Smooth muscle cell (in vitro differentiated cells): ENCODE data around the gene GRB10. TPM values are rescaled to one million over a fixed set of nuclear protein-coding genes. Genes with fewer than 3 reads are reported as not detected.

ENCODE experiments used
- DNase-seq: peaks from one replicate; lab custom pipeline; 2025; ENCODE audit not compliant: unreplicated experiment; lab: John Stamatoyannopoulos, UW
- H2AFZ ChIP-seq: fragments of 200-600 bp; sonication (generic); 2 replicates; pipeline ENCODE4 v1.6.0; 2016; ENCODE audit warnings: antibody characterized with exemption, low read depth, mild to moderate bottlenecking
- H3F3A ChIP-seq: fragments of 200-600 bp; sonication (generic); 2 replicates; pipeline ENCODE4 v1.6.0; 2017; ENCODE audit warnings: antibody characterized with exemption, low read depth
- H3K27ac ChIP-seq: fragments of 200-600 bp; sonication (generic); 2 replicates; pipeline ENCODE4 v1.5.1; 2016; ENCODE audit warnings: low read depth, mild to moderate bottlenecking
- H3K27me3 ChIP-seq: fragments of 200-600 bp; sonication (generic); 2 replicates; pipeline ENCODE4 v1.6.1; 2016; ENCODE audit warnings: low read depth, mild to moderate bottlenecking
- H3K36me3 ChIP-seq: fragments of 200-600 bp; sonication (generic); 2 replicates; pipeline ENCODE4 v1.5.1; 2016; ENCODE audit warnings: low read depth
- H3K4me1 ChIP-seq: fragments of 200-600 bp; sonication (generic); 2 replicates; pipeline ENCODE4 v1.5.1; 2016; ENCODE audit warnings: low read depth
- H3K4me2 ChIP-seq: fragments of 200-600 bp; sonication (generic); 2 replicates; pipeline ENCODE4 v1.6.0; 2016; ENCODE audit warnings: mild to moderate bottlenecking
- H3K4me3 ChIP-seq: fragments of 200-600 bp; sonication (generic); 2 replicates; pipeline ENCODE4 v1.5.1; 2016; ENCODE audit warnings: mild to moderate bottlenecking
- H3K79me2 ChIP-seq: fragments of 200-600 bp; sonication (generic); 2 replicates; pipeline ENCODE4 v1.6.0; 2016; ENCODE audit warnings: low read depth, mild to moderate bottlenecking
- H3K9ac ChIP-seq: fragments of 200-600 bp; sonication (generic); 2 replicates; pipeline ENCODE4 v1.6.0; 2016; ENCODE audit warnings: low read depth
- H3K9me3 ChIP-seq: fragments of 200-600 bp; sonication (generic); replicated peaks from 2 replicates; pipeline ENCODE4 v1.5.1; 2016; ENCODE audit warnings: low read depth
- H4K20me1 ChIP-seq: fragments of 200-600 bp; sonication (generic); 2 replicates; pipeline ENCODE4 v1.6.0; 2016; ENCODE audit warnings: low read depth
- WGBS: methylation state at CpG from one replicate; pipeline ENCODE4 v1.1.7; 2016; ENCODE audit warnings: low lambda C conversion rate; 5-methylcytosine and 5-hydroxymethylcytosine counted together
- polyA plus RNA-seq: library from polyadenylated mRNA; unstranded; fragments of >200 nt; fragmentation: Nextera tagmentation; extraction: Ambion mirVana; gene quantifications from 2 replicates; pipeline ENCODE4 v1.2.1, GENCODE V29; 2016
- total RNA-seq: library from RNA; depleted of rRNA; stranded (reverse); fragments of >200 nt; gene quantifications from 2 replicates; pipeline ENCODE4 v1.2.3, GENCODE V29; 2014
- TF ChIP-seq, protein P1 (sequence below): fragments of 200-600 bp; sonication (generic); IDR thresholded peaks from 2 replicates; pipeline ENCODE4 v1.5.1; 2017; ENCODE audit warnings: borderline replicate concordance, mild to moderate bottlenecking, antibody characterized with exemption; ENCODE audit not compliant: insufficient read depth, poor library complexity, severe bottlenecking

Gene GRB10
- total and polyA plus RNA-seq, 2 experiments from 2014 or later = 18.0 to 20.1 TPM

DNA sequence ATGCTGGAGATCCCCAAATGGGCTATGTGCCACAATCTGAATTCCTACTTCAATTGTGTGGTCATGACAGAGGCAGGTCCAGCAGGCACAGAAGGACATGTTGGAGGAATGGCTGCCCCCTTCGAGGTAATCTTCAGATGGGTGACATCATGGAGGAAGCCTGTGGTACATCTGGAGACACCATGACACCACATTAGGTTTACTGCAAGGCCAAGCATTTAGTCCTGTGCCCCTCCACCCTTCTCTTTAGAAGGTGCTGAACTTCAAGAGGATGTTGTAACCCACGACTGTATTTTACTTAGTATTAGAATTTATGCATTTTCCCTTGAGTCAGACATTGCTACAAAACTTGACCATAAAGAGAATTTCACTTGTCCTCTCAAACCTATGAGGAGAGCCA lies 142.4 kb downstream of the GRB10 start:
- TF ChIP-seq, protein P1, sequence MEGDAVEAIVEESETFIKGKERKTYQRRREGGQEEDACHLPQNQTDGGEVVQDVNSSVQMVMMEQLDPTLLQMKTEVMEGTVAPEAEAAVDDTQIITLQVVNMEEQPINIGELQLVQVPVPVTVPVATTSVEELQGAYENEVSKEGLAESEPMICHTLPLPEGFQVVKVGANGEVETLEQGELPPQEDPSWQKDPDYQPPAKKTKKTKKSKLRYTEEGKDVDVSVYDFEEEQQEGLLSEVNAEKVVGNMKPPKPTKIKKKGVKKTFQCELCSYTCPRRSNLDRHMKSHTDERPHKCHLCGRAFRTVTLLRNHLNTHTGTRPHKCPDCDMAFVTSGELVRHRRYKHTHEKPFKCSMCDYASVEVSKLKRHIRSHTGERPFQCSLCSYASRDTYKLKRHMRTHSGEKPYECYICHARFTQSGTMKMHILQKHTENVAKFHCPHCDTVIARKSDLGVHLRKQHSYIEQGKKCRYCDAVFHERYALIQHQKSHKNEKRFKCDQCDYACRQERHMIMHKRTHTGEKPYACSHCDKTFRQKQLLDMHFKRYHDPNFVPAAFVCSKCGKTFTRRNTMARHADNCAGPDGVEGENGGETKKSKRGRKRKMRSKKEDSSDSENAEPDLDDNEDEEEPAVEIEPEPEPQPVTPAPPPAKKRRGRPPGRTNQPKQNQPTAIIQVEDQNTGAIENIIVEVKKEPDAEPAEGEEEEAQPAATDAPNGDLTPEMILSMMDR = no peak
- DNase-seq = no peak
- Histone ChIP-seq H3K4me2 (no peak overlapping the region), H4K20me1 (peaks cover 25% of the 10 kb centered on the region), H3K79me2 (peaks cover 30% of the 10 kb centered on the region), H3K4me3 (no peak overlapping the region), H3K27me3 (no peaks in the 10 kb centered on the region), H3K4me1 (no peaks in the 10 kb centered on the region), H3K36me3 (no peaks in the 10 kb centered on the region), H3F3A (no peaks in the 10 kb centered on the region), H2AFZ (no peak overlapping the region), H3K9ac (no peak overlapping the region), H3K27ac (no peak overlapping the region), H3K9me3 (no peaks in the 10 kb centered on the region)
- 93% methylated on average over 2 of the region's 2 CpGs for WGBS

DNA sequence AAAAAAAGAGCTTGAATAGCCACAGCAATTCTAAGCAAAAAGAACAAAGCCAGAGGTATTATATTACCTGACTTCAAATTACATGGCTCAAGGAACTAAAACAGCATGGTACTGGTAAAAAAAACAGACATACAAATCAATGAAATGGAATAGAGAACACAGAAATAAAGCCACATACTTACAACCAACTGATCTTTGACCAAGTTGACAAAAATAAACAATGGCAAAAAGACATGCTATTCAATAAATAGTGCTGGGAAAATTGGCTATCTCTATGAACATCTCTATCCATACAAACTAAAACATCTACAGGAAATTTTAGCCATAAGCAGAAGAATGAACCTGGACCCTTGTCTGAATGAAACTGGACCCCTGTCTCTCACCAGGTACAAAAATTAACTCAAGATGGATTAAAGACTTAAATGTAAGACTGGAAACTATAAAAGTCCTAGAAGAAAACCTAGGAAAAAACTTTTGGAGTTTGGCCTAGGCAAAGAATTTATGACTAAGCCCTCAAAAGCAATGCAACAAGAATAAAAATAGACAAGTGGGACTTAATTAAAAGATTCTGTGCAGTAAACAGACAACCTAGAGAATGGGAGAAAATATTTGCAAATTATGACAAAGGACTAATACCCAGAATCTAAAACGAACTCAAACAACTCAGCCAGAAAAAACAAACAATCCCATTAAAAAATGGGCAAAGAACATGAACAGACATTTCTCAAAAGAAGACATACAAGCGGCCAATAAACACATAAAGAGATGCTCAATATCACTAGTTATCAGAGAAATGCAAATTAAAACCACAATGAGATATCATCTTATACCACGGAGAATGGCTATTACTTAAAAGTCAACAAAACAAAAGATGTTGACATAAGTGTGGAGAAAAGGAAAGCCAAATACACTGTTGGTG lies 144.7 kb downstream of the GRB10 start:
- Histone ChIP-seq H4K20me1 (peaks cover 10% of the 10 kb centered on the region), H3K79me2 (peaks cover 48% of the 10 kb centered on the region)
- 96% methylated on average over 3 of the region's 3 CpGs for WGBS

GRCh38 chr7:50634378-50634777 lies 148.3 kb downstream of the GRB10 start:
- TF ChIP-seq, protein P1 = no peak

More for the DNA sequence above, 144.7 kb downstream of the GRB10 start:
- no peak for DNase-seq
- Histone ChIP-seq H3K36me3 (no peaks in the 10 kb centered on the region), H3K9me3 (no peaks in the 10 kb centered on the region), H3K9ac (no peak overlapping the region), H3K27ac (no peak overlapping the region), H2AFZ (no peak overlapping the region), H3F3A (no peaks in the 10 kb centered on the region), H3K27me3 (no peaks in the 10 kb centered on the region), H3K4me1 (no peaks in the 10 kb centered on the region), H3K4me2 (no peak overlapping the region), H3K4me3 (no peak overlapping the region)
- TF ChIP-seq, protein P1 = no peak

DNA sequence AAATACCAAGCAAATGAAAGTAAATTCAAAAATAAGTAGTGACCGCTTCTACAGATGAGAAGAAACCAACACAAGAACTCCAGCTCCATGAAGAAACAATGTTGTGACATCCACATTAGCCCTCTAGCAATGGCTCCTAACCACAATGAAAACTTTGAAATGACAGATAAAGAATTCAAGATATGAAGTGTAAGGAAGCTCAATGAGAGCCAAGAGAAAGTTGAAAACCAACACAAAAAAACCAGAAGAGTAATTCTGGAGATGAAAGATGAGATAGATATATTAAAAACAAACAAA lies 149.3 kb downstream of the GRB10 start:
- H4K20me1 ChIP-seq = peaks cover 27% of the 10 kb centered on the region
- no peak overlapping the region for H3K9ac ChIP-seq
- no peak overlapping the region for H3K4me3 ChIP-seq
- peaks cover 53% of the 10 kb centered on the region for H3K79me2 ChIP-seq
- no peak overlapping the region for H3K27ac ChIP-seq
- no peaks in the 10 kb centered on the region for H3K36me3 ChIP-seq
- no peaks in the 10 kb centered on the region for H3F3A ChIP-seq
- TF ChIP-seq, protein P1 = no peak
- H2AFZ ChIP-seq = no peak overlapping the region
- H3K27me3 ChIP-seq = no peaks in the 10 kb centered on the region
- WGBS = 97% methylated on average over 1 of the region's 1 CpG
- no peak overlapping the region for H3K4me2 ChIP-seq
- no peaks in the 10 kb centered on the region for H3K9me3 ChIP-seq
- no peaks in the 10 kb centered on the region for H3K4me1 ChIP-seq
- DNase-seq = no peak

More at GRCh38 chr7:50634378-50634777, 148.3 kb downstream of the GRB10 start:
- no peak overlapping the region for H2AFZ ChIP-seq
- 95% methylated on average over 1 of the region's 1 CpG for WGBS
- peaks cover 18% of the 10 kb centered on the region for H4K20me1 ChIP-seq
- H3K27ac ChIP-seq = no peak overlapping the region
- no peak overlapping the region for H3K4me3 ChIP-seq
- DNase-seq = no peak
- no peaks in the 10 kb centered on the region for H3K9me3 ChIP-seq
- H3K79me2 ChIP-seq = peaks cover 55% of the 10 kb centered on the region
- no peaks in the 10 kb centered on the region for H3K4me1 ChIP-seq
- no peaks in the 10 kb centered on the region for H3K36me3 ChIP-seq
- H3K4me2 ChIP-seq = no peak overlapping the region
- H3K27me3 ChIP-seq = no peaks in the 10 kb centered on the region
- H3K9ac ChIP-seq = no peak overlapping the region
- no peaks in the 10 kb centered on the region for H3F3A ChIP-seq
